ENCODE measurements around the gene FCRLB. TPM values are rescaled to one million over a fixed set of nuclear protein-coding genes. Genes with fewer than 3 reads are reported as not detected.

Gene FCRLB, protein sequence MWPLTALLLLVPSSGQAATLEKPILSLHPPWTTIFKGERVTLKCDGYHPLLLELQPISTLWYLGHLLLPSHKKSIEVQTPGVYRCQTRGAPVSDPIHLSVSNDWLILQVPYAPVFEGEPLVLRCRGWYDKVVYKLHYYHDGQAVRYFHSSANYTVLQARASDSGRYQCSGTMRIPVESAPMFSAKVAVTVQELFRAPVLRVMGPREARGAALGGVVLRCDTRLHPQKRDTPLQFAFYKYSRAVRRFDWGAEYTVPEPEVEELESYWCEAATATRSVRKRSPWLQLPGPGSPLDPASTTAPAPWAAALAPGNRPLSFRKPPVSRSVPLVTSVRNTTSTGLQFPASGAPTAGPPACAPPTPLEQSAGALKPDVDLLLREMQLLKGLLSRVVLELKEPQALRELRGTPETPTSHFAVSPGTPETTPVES
- total RNA-seq, result 0.78 and 2.3 TPM in 2 replicates

DNA sequence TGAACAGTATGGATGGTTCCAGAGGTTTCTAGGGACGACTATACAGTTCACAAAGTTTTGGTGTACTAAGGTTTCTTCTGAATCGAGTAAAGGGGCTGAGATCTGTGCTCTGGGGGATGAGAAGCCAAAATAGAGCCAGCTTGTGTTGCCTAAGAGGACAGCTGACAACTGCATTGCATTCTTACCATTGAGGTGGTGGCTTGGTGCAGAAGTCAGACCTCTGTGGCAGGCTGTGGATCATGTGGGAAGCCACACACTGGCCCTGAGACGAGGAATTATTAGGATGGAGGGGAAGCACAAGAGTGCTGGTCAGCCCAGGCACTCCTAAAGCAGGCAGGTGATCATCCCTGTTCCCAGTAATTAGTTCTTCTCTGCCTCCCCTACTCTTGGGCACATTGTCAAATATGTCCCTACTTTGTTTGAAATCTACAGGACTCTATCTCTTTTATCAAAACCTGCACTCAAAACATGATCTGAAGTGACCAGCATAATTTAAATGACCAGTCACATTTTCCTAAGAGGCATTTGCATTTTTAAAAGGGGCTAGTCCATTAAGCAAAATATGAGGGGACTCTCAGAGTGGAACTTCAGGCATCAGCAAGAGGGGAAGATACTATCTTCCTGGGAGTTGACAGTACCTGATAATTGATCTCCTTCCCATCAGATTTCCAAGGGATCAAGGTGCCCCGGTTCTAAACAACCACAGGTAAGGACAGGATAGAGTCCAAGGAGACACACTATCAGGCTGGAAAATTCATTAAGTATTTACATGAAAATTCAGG is at the start of gene FCRLB:
Gene FCRLB, plus strand, starts transcription at position 589 of the 782 bp plus-strand sequence. CDS start 1,129 bp downstream, outside the sequence.

GRCh38 chr1:161706482-161707347 is 14.6 kb upstream of the FCRLB start, which contains the start of gene FCRLA:
Gene FCRLA, plus strand, starts transcription at chr1:161707229. Its CDS starts 36 bp downstream, at chr1:161707265.

DNA sequence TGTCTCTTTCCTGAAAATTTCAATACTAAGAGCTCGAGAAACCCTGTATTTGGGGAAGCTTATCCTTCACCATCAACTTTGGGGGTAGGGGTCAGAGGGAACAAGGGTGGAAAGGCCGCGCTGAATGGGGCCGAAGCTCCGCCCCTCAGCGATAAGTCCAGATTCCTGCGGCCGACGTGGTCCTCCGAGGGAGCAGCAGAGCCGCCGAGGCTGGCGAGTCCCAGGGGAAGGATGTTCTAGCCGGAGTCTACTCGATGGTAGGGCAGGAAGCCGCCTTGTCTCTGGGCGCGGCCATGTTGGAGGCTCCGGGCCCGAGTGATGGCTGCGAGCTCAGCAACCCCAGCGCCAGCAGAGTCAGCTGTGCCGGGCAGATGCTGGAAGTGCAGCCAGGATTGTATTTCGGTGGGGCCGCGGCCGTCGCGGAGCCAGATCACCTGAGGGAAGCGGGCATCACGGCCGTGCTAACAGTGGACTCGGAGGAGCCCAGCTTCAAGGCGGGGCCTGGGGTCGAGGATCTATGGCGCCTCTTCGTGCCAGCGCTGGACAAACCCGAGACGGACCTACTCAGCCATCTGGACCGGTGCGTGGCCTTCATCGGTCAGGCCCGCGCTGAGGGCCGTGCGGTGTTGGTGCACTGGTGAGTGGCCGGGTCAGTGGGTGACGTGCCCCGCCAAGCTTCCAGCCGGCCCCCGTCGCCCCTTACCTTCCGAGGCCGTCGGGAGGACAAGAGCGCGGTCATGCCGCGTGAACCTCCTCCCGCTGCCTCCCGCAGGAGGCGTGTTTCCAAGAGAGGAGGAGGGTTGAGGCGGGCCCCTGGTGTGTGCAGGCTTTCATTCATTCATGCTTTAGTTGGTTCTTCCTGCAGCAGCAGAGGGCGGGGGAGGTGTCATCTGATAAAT is 28.4 kb downstream of the FCRLB start, which contains the start of gene DUSP12:
Gene DUSP12, plus strand, starts transcription at position 278 of the 899 bp plus-strand sequence. Its CDS starts 16 bp downstream, at position 294.

GRCh38 chr1:161766102-161766981 is 45.0 kb downstream of the FCRLB start, which contains the start of gene ATF6:
Gene ATF6, plus strand, starts transcription at chr1:161766320. Its CDS starts 41 bp downstream, at chr1:161766361.

Other genes with a start within 250 kb of the FCRLB start
- gene FCGR2A, start 216.1 kb upstream of the FCRLB start, total RNA-seq, result not detected in 2 replicates
- 0.23 and 0.27 TPM in 2 replicates for gene HSPA6, start 197.0 kb upstream of the FCRLB start, total RNA-seq
- gene FCGR3A, start 171.7 kb upstream of the FCRLB start, total RNA-seq, result not detected in 2 replicates
- not detected in 2 replicates for gene FCGR3B, start 90.4 kb upstream of the FCRLB start, total RNA-seq
- not detected in 2 replicates for gene FCGR2B, start 58.4 kb upstream of the FCRLB start, total RNA-seq
- 0.42 and 0.47 TPM in 2 replicates for gene FCRLA, start 14.3 kb upstream of the FCRLB start, total RNA-seq
- gene DUSP12, start 28.2 kb downstream of the FCRLB start, total RNA-seq, result 24.7 and 35.6 TPM in 2 replicates
- 15.8 and 19.1 TPM in 2 replicates for gene ATF6, start 44.8 kb downstream of the FCRLB start, total RNA-seq

All from hair follicular keratinocyte (primary cell).